Left colon (tissue), 2 donors: ENCODE data around the gene DCAF4. TPM values are rescaled to one million over a fixed set of nuclear protein-coding genes. Genes with fewer than 3 reads are reported as not detected.
"Not testable (repeated sequence)": the region's sequence is repeated elsewhere in the genome, so short reads cannot be mapped to it uniquely, and the experiment has no call there.

Experiments
- ATAC-seq: fragments of 200-7000 bp; cut with Tn5 transposase; one replicate; pipeline ENCODE4 v1.9.1; 2020; ENCODE audit warnings: mild to moderate bottlenecking, moderate library complexity
- DNase-seq, 2 donors: peaks; one replicate each; pipeline ENCODE4 v3.0.0-alpha.2; 2020
- intact Hi-C, 2 donors: fragments of 100-400 bp; cut with DNase I in 1 of 2; cut with micrococcal nuclease in 1 of 2; formaldehyde crosslinking; loops; one replicate each; pipeline versions ENCODE4 v1.11.2 to v1.14.0; 2022; cut with DNase I, micrococcal nuclease
- total RNA-seq, 2 donors: library from RNA; stranded (reverse); fragmentation: NEBNext Ultra II Directional; extraction: Animal tissue kit (Norgen Biotek cat#: 25700); gene quantifications; one replicate each; pipeline ENCODE4 v1.2.1, GENCODE V29; 2021
- donor health status: DM: no; HTN: no; CAD: no.
- donor health status: DM: yes; HTN: yes; CAD: no.

Gene DCAF4
- total RNA-seq, 2 donors from 2014 or later, result 19.6 to 21.4 TPM

DNA sequence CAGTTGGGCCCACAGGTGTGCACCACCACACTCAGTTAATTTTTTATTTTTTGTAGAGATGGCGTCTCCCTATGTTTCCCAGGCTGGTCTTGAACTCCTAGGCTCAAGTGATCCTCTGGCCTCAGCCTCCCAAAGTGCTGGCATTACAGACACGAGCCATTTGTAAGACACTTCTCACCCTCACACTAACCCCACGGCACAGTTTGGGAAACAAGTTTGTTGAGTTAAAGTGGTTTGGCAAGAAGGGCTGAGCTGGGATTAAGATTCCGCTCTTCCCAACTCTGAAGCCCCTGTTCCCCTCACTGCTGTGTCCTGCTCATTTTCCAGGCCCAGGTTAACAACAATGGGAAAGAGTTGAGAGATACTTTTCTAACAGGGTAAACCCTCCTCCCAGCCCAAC is 34.8 kb downstream of the DCAF4 start:
- ATAC-seq, intact Hi-C loops: not testable (repeated sequence)

DNA sequence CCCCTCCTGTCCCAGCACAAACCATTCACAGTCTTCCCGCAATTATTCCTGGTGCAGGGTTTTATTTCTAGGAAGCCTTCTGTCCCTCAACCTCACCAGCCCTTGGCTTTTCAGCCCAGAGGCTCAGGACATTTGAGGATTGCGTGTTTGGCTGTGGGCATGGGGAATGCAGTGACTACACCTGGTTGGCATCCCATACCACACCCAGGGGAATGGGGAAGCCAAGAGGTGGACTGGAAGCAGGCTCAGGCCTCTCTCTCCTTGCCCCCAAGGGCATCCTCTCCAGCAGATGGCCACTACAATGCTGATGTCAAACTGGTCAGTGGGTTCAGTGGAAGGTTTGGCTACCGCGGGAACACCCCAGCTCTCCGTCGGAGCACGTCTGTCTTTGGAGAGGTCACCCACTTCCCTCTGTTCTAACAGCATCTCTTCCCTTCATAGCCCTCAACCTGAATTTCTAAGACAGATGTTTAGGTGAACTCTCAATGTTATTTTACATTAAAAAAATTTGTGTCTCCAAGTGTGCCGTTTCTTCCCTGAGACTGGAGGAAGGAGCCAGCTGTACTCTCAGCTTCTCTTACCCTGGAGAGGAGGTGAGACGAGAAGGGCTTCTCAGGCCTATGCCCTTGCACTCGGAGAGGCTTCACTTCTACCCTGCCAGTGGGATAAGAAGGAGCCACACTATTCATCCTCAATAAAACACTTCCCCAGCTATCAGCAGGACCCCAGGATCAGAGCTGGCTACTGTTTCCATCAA is 35.5 kb downstream of the DCAF4 start:
- DNase-seq (no peak), ATAC-seq (no peak)
- intact Hi-C loops, result no loop called here

More for the DNA sequence above, 34.8 kb downstream of the DCAF4 start:
- DNase-seq, result not testable (repeated sequence)

DNA sequence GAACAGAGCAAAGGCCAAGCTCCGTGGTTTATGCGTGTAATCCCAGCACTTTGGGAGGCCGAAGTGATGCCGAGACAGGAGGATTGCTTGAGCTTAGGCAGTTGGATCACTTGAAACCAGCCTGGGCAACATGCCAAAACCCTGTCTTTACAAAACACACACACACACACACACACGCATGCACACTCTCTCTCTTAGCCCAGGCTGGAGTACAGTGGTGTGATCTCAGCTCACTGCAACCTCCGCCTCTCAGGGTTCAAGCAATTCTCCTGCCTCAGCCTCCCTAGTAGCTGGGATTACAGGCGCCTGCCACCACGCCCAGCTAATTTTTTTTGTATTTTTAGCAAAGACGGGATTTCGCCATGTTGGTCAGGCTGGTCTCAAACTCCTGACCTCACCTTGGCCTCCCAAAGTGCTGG is 36.1 kb downstream of the DCAF4 start:
- DNase-seq (peak in 1 of 2 donors; percentile 52), ATAC-seq (peak; percentile 23)
- intact Hi-C loops, result not testable (repeated sequence)

DNA sequence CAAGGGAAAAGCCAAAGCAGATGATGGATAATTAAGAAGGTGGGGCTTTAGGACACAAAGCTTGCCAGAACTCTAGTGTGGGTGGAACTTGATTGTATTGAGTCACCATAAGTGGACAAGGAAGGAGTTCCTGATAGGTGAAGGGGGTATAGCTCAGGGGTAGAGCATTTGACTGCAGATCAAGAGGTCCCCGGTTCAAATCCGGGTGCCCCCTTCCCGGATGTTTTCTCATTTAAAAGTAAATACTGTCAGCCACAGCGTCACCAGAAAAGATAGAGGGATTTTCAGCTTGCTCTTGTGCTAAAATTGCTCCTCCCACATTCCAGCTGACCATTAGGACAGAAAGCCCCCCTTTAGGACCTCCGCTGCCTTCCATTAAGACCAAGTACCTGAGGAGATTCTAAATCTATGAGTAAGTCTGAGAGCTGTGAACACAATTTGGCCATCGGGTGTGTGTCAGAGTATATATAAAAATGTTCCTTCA is 36.6 kb downstream of the DCAF4 start:
- intact Hi-C loops, result no loop called here
- ATAC-seq (peak; percentile 77), DNase-seq (peak in 1 of 2 donors; percentile 19)

DNA sequence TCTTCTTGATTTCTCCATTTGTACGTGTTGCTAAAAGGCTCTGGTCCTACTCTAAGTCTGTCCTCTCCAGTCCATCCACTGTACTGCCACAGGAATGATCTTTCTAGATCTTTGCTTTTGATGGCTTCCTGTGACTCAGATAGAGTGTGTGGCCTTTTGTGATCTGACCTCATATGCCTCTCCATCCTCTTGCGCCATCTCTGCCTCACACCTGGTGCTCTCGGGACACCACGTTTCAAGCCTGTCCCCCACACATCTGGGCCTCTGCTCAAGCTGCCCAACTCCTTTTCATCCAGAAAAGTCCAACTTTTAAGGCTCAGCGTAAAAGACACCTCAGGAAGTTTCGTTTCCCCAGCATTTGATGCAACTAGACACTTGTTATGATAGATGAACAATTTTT is 39.0 kb downstream of the DCAF4 start:
- DNase-seq (no peak), ATAC-seq (no peak)
- intact Hi-C loops, result no loop called here

DNA sequence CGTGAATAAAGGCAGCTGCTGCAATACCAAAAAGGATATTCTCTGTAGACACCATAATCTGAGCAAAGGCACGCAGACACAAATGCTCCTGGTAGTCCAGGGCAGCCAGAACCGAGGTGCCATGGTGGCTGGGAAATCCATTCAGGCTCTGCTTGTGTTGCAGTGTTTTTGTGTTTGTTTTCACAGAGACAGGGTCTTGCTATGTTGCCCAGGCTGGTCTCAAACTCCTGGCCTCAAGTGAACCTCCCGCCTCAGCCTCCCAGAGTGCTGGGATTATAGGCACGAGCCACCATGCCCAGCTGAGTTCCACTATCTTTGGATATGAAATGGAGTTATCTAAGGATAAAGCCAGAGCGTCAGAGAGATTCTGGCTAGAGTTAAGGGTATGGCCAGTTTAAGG is 39.8 kb downstream of the DCAF4 start:
- no peak for DNase-seq
- intact Hi-C loops, result no loop called here
- no peak for ATAC-seq

DNA sequence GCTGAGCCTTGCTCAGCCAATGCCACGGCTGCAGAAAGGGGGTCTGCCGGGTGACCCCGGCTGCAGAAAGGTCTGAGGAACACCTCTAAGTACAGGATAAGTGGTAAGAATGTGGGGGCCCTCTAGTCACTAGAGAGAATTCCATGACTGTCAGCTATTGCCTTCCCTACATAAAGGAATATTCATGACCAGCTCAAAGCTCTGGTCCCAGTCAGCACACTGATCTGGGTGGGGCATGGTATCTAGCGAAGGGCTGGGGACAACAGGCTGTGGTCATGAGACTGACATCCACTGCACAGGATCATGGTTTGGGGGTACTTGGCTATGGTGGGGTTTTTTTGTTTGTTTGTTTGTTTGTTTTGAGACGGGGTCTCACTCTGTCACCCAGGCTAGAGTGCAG is 42.1 kb downstream of the DCAF4 start:
- intact Hi-C loops, result no loop called here
- ATAC-seq, result no peak

DNA sequence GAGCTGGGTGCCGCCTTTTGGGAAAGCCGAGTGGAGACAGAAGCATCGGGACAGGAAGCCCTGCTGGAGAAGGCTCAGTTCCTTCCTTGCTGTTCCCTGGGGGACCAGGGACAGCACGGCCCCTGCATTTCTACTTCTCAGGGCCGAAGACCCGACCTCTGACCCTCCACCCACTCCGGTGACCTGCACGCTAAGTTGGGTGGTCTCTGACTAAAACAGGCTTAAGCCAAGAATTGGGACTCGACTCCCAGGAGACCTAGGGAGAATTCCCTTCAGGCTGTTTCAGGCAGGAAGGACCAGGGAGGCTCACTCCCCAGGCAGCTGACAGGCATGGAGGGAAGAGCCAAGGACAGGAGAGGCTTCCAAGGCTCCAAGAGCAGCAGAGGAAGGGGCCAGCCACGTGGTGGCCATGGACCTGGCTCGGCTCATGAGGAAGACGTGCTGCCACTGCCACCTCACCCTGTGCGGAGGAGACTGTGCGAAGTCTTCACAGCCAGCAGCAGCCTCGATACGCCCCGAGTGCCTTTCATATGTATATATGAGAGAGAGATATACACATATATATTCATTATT is 43.9 kb downstream of the DCAF4 start:
- intact Hi-C loops, result no loop called here
- ATAC-seq (no peak), DNase-seq (no peak)

More for the DNA sequence above, 42.1 kb downstream of the DCAF4 start:
- DNase-seq, result no peak

DNA sequence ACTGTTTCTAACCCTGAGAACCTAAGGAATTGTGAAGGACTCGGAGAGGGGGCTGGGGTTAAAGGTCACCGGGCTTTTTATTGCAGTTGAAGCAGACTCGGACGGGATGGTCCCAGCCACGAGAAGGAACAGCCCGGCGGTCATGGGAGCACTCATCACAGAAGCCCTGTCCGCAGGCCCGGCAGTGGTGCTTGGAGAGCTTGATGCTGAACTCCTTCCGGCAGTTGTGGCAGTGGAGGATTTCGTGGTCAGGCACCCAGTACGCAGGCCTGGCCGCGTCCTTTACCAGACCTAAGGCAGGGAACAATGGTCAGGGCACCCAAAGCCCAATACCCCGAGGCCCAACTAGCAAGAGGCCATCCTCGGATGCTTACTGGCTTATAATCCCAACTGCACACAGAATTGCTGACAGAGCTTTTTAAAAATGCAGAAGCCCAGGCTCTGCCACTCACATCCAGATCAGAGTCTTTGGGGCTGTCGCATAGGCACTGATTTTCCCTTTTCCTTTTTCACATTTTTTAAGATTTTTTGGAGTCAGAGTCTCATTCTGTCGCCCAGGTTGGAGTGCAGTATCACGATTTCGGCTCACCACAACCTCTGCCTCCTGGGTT is 44.7 kb downstream of the DCAF4 start:
- ATAC-seq (no peak), DNase-seq (no peak)
- intact Hi-C loops, result no loop called here

DNA sequence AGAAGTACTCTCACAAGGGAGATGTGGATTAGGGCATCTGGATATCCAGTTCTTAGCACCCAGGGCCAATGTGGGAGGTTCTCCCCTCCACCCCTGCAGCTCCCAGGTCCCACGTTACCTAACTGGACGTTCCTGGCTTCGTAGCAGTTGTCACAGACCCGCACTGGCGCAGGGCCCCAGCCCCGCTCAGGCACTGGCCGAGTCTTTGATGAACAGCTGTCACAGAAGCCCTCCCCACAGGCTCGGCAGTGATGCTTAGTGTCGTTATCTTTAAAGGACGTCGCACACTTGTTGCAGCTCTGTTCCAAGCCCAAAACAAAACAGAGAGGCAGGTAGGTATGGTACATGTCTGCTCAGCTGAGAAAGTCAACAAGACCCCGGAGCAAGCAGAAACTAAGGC is 48.4 kb downstream of the DCAF4 start:
- ATAC-seq, result no peak
- no peak for DNase-seq
- intact Hi-C loops, result no loop called here

DNA sequence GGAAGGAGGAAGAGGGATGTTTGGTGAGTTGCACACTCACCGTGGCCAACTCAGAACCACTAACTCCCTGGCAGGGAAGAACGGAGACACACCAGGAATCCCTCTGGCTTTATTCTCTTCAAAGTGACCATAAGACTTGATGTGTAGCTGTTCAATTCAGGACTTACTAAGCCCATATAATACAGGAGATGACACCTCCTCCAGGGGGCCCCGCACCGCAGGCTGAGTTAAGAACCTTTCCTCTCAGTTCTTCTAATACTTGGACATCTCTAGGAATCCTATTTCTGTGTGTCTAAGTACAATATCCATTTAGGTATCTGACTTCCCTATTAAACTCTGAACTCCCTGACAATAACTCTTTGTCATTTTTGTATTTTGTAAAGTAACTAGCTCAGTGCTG is 49.5 kb downstream of the DCAF4 start:
- DNase-seq (peak in 1 of 2 donors; percentile 10), ATAC-seq (no peak)

DNA sequence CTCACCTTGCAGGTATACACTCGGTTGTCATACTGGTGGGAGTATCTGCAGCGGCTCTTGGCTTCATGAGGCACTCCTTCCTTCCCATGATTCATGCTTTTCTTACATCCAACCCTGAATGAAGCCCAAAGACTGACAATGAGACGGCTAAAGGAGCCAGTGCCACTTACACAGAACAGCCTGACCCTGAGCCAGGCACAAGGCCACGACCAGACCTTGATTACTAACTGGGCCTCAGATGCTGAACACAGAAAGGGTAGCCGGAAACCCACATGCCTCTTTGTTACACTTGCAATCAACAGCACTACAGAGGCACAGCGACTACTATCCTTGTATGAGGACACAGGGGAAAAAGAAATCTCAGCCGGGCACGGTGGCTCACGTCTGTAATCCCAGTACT is 52.6 kb downstream of the DCAF4 start:
- no peak for DNase-seq
- intact Hi-C loops, result no loop called here
- no peak for ATAC-seq

More for the DNA sequence above, 49.5 kb downstream of the DCAF4 start:
- intact Hi-C loops, result no loop called here

DNA sequence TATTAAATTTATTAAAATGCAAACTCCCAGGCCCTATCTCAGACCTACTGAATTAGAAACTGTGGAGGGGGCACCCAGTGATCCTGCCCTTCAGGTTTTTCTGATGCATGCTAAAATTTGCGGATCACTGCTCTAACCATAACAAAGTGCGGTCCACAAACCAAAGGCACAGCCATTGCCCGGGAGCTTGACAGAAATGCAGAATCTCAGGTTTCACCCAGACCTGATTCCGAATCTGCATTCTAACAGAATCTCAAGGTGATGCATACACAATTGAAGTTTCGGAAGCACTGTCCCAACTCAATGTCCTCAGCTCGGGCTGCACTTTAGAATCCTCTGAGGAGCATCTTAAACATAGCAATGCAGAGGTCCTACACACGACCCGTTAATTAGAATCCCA is 54.6 kb downstream of the DCAF4 start:
- ATAC-seq (no peak), DNase-seq (no peak)
- intact Hi-C loops, result no loop called here

DNA sequence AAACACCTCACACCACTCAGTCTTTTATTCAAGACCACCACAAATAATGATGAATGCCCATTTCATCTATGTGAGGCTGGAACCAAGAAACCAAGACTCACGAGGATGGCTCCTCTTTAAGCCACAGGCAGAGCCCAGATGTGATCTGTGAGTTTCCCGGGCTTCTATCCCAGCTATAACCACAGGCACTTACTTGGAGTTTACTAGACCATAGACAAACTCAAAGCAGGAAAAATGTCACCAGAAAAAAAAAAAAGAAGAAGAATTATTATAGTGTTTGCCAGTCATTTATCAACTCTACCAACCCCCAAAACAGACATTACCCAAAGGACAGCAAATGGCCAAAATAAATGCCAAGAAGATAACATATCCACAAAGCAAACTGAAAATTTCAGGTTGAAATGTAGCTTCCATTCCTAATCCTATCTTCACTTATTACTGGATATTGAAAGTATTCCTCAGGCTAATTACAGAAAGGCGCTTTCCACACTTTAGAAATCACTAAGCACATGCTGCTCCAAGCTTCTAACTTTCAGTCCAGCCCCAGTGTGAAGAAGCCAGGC is 56.0 kb downstream of the DCAF4 start:
- intact Hi-C loops, result no loop called here
- ATAC-seq, result no peak

DNA sequence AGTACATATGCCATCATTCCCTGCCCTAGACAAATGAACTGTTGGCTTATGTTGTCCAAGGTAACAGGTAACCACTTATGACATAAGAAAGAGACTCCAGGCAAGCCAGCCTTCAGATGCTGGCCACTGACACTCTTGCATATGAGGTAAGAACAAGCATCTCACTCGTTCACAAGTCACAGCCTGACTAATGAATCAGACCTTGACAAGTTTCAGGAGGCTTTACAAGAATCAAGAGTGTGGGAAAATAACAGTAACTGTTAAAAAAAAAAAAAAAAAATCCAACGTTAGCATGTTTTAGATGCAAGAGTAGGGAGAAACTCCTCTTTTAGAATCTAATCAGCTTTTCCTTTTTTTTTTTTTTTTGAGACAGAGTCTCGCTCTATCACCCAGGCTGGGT is 60.0 kb downstream of the DCAF4 start:
- DNase-seq, result no peak
- no peak for ATAC-seq
- intact Hi-C loops, result no loop called here

More for the DNA sequence above, 56.0 kb downstream of the DCAF4 start:
- DNase-seq, result no peak

DNA sequence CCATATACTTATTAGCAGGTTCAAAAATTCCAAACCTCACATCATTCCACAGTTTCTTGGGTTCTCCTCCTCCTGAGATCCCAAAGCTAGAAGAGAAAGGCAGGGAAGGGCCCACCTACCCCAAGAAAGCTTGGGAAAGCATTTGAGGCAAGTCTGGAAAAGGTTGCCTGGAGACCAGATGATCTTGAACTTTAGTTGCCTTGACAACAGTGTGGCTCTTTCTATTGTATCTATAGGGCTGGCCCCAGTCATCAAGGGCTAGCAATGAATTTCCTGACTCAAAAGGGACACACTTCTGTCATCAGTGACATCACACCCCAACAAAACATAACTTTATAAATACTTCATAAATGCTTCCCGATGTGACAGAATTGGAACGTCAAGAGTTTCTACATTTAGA is 60.6 kb downstream of the DCAF4 start:
- no peak for DNase-seq

DNA sequence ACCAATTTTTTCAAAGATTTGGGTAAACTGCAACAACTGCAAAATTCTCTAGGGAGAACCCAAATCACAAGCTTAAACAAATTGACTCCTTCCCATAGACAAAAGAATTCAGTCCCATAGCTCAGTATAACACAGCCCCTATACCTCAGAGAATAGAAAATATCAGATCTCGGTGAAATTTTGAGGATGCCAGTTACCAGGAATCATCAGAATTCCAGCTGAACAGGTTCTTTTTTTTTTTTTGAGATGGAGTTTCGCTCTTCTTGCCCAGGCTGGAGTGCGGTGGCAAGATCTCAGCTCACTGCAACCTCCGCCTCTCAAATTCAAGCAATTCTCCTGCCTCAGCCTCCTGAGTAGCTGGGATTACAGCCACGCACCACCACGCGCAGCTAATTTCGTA is 63.9 kb downstream of the DCAF4 start:
- ATAC-seq, result no peak
- DNase-seq, result no peak
- intact Hi-C loops, result no loop called here

More for the DNA sequence above, 60.6 kb downstream of the DCAF4 start:
- ATAC-seq, result no peak
- intact Hi-C loops, result no loop called here

DNA sequence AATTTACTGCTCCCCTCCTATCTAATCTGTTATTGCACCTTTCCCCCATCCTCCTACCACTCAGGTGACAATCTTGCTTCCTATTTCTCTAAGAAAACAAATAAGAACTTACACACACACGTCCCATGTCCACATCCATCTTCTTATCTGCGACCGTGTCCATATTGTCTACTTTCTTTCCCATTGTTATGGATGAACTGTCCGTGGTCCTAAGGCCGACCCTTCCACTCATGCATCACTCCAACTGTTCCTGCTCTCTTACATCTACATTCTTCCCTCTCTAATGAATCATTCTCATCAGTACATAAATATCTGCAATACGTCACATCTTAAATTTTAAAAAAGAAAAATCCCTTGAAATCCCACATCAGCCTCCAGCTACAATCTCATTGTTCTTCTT is 70.7 kb downstream of the DCAF4 start:
- DNase-seq, result no peak
- no peak for ATAC-seq
- intact Hi-C loops, result no loop called here

DNA sequence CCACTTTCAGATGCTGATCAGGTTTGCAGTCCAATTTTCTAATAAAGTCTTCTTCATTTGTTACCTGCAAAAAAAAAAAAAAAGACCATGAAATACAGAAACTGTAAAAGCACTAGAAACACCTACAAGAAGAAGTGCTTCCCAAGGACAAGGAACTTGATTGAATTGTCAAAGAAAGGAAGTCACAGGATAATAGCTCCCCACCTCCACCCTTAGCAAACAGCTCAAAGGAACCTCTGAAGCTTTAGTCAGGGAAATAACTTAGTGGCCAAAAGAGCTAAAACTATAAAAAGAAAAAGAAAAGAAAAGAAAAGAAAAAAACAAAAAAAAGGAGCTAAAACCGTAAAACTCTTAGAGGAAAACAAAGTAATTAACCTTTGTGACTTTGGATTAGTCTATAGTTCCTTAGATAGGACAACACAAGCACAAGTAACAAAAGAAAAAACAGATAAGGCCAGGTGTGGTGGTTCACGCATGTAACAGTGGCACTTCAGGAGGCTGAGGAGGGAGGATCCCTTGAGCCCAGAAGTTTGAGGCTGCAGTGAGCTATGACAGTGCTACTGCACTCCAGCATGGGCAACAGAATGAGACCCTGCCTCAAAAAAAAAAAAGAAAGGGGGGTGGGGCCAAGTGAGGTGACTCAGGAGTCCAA is 72.1 kb downstream of the DCAF4 start:
- intact Hi-C loops, result no loop called here
- peak; percentile 82 for ATAC-seq
- DNase-seq, result no peak
